Measurements from ENCODE around the gene GDF7. TPM values are rescaled to one million over a fixed set of nuclear protein-coding genes. Genes with fewer than 3 reads are reported as not detected.
A peak's percentile ranks its signal among the peaks of the same experiment; 100 is the strongest.

The GDF7 gene
- total and polyA plus RNA-seq, 3 experiments from 2014 or later = 0.10 TPM; not detected in 2

- Histone ChIP-seq H3K27ac (ENCODE audit: low read depth, low read length) (no peak overlapping the region), H3K9me3 (ENCODE audit: low read length) (no peaks in the 10 kb centered on the region), H3K36me3 (ENCODE audit: insufficient read depth, low read length) (peaks cover 6% of the 10 kb centered on the region), H3K27me3 (ENCODE audit: insufficient read depth, low read length, poor library complexity, severe bottlenecking) (no peaks in the 10 kb centered on the region), H3K4me1 (ENCODE audit: insufficient read depth, low read length) (peaks cover 8% of the 10 kb centered on the region), H3K4me3 (ENCODE audit: low read length) (no peak overlapping the region)
- no peak overlapping the region for H3K4me3 Mint-ChIP-seq
- peaks cover 2 to 13% (median 12%) of the 10 kb centered on the region in 3 donors for H3K4me1 Mint-ChIP-seq
- POLR2A ChIA-PET = interaction anchor here (1.6 kb wide), 1 partner anchor 196 kb away, joined by 6 read pairs; the partner anchor contains the start of gene RHOB
- H3K9me3 Mint-ChIP-seq = no peaks in the 10 kb centered on the region
- H3K36me3 Mint-ChIP-seq = peaks cover 5 to 71% (median 13%) of the 10 kb centered on the region in 3 donors
- H3K27me3 Mint-ChIP-seq = no peaks in the 10 kb centered on the region
- CTCF ChIA-PET = interaction anchor here (1.0 to 5.8 kb wide), 24 partner anchors 8 to 332 kb away, joined by 3 to 87 read pairs (median 4); partner anchors contain the start of genes HS1BP3 and RHOB
- peak overlapping the region in 3 of 8 donors; percentile 6 to 73 (median 47) for H3K27ac Mint-ChIP-seq
- DNase-seq = peak in 1 of 5 donors; percentile 26
Observed at GRCh38 chr2:20643060-20643459, 23.9 kb upstream of the GDF7 start.

- ChIA-PET POLR2A (interaction anchor here (1.6 kb wide), 1 partner anchor 197 kb away, joined by 6 read pairs; the partner anchor contains the start of gene RHOB), CTCF (interaction anchor here (1.1 to 5.8 kb wide), 9 partner anchors 8 to 291 kb away, joined by 3 to 87 read pairs (median 18); partner anchors contain the start of genes HS1BP3 and RHOB)
- Histone ChIP-seq H3K36me3 (ENCODE audit: insufficient read depth, low read length) (peaks cover 6% of the 10 kb centered on the region), H3K4me1 (ENCODE audit: insufficient read depth, low read length) (peaks cover 8% of the 10 kb centered on the region), H3K4me3 (ENCODE audit: low read length) (no peak overlapping the region), H3K9me3 (ENCODE audit: low read length) (no peaks in the 10 kb centered on the region), H3K27me3 (ENCODE audit: insufficient read depth, low read length, poor library complexity, severe bottlenecking) (no peaks in the 10 kb centered on the region), H3K27ac (ENCODE audit: low read depth, low read length) (no peak overlapping the region)
- Mint-ChIP-seq H3K9me3 (no peaks in the 10 kb centered on the region), H3K4me3 (peak overlapping the region in 1 of 7 donors; percentile 34), H3K4me1 (peaks cover 10 to 20% (median 19%) of the 10 kb centered on the region in 3 donors), H3K27me3 (no peaks in the 10 kb centered on the region), H3K27ac (peak overlapping the region in 4 of 8 donors; percentile 58 to 79 (median 71)), H3K36me3 (peaks cover 5 to 65% (median 13%) of the 10 kb centered on the region in 3 donors)
- no peak for DNase-seq
Observed at GRCh38 chr2:20643826-20644225, 23.1 kb upstream of the GDF7 start.

GRCh38 chr2:20645301-20645701 is 21.6 kb upstream of the GDF7 start:
- Histone ChIP-seq H3K4me3 (ENCODE audit: low read length) (no peak overlapping the region), H3K27me3 (ENCODE audit: insufficient read depth, low read length, poor library complexity, severe bottlenecking) (no peaks in the 10 kb centered on the region), H3K36me3 (ENCODE audit: insufficient read depth, low read length) (peaks cover 6% of the 10 kb centered on the region), H3K27ac (ENCODE audit: low read depth, low read length) (no peak overlapping the region), H3K4me1 (ENCODE audit: insufficient read depth, low read length) (peaks cover 19% of the 10 kb centered on the region), H3K9me3 (ENCODE audit: low read length) (no peaks in the 10 kb centered on the region)
- Mint-ChIP-seq H3K4me3 (no peak overlapping the region), H3K4me1 (peaks cover 24 to 35% (median 34%) of the 10 kb centered on the region in 3 donors), H3K36me3 (peaks cover 5 to 53% (median 9%) of the 10 kb centered on the region in 3 donors), H3K9me3 (no peaks in the 10 kb centered on the region), H3K27ac (peak overlapping the region in 1 of 8 donors; percentile 45), H3K27me3 (no peaks in the 10 kb centered on the region)
- peak in 1 of 5 donors; percentile 39 for DNase-seq
- ChIA-PET CTCF (interaction anchor here (4.4 kb wide), 1 partner anchor 204 kb away, joined by 35 read pairs; no protein-coding TSS in a partner anchor), POLR2A (no interaction called here)

GRCh38 chr2:20645761-20646160 is 21.2 kb upstream of the GDF7 start:
- Mint-ChIP-seq H3K4me3 (no peak overlapping the region), H3K27ac (peak overlapping the region in 1 of 8 donors; percentile 2), H3K9me3 (no peaks in the 10 kb centered on the region), H3K36me3 (peaks cover 5 to 51% (median 9%) of the 10 kb centered on the region in 3 donors), H3K4me1 (peaks cover 26 to 38% (median 37%) of the 10 kb centered on the region in 3 donors), H3K27me3 (no peaks in the 10 kb centered on the region)
- DNase-seq = no peak
- Histone ChIP-seq H3K27ac (ENCODE audit: low read depth, low read length) (no peak overlapping the region), H3K4me1 (ENCODE audit: insufficient read depth, low read length) (peaks cover 21% of the 10 kb centered on the region), H3K36me3 (ENCODE audit: insufficient read depth, low read length) (peaks cover 6% of the 10 kb centered on the region), H3K4me3 (ENCODE audit: low read length) (no peak overlapping the region), H3K27me3 (ENCODE audit: insufficient read depth, low read length, poor library complexity, severe bottlenecking) (no peaks in the 10 kb centered on the region), H3K9me3 (ENCODE audit: low read length) (no peaks in the 10 kb centered on the region)
- ChIA-PET CTCF (interaction anchor here (1.5 kb wide), 1 partner anchor 202 kb away, joined by 3 read pairs; no protein-coding TSS in a partner anchor), POLR2A (no interaction called here)

- no peaks in the 10 kb centered on the region for H3K27me3 ChIP-seq (ENCODE audit: insufficient read depth, low read length, poor library complexity, severe bottlenecking)
- no peaks in the 10 kb centered on the region for H3K27me3 Mint-ChIP-seq
- H3K4me3 ChIP-seq (ENCODE audit: low read length) = no peak overlapping the region
- no peak overlapping the region for H3K27ac Mint-ChIP-seq
- ChIA-PET POLR2A (no interaction called here), CTCF (interaction anchor here (1.5 kb wide), 1 partner anchor 203 kb away, joined by 3 read pairs; no protein-coding TSS in a partner anchor)
- H3K9me3 ChIP-seq (ENCODE audit: low read length) = no peaks in the 10 kb centered on the region
- peaks cover 5 to 45% (median 9%) of the 10 kb centered on the region in 3 donors for H3K36me3 Mint-ChIP-seq
- peaks cover 24% of the 10 kb centered on the region for H3K4me1 ChIP-seq (ENCODE audit: insufficient read depth, low read length)
- H3K4me1 Mint-ChIP-seq = peaks cover 30 to 42% (median 42%) of the 10 kb centered on the region in 3 donors
- H3K4me3 Mint-ChIP-seq = no peak overlapping the region
- no peak overlapping the region for H3K27ac ChIP-seq (ENCODE audit: low read depth, low read length)
- peaks cover 6% of the 10 kb centered on the region for H3K36me3 ChIP-seq (ENCODE audit: insufficient read depth, low read length)
- no peaks in the 10 kb centered on the region for H3K9me3 Mint-ChIP-seq
- DNase-seq = peak in 1 of 5 donors; percentile 23
Observed at GRCh38 chr2:20646446-20646845, 20.5 kb upstream of the GDF7 start.

GRCh38 chr2:20647211-20647610 is 19.7 kb upstream of the GDF7 start:
- Mint-ChIP-seq H3K27me3 (no peaks in the 10 kb centered on the region), H3K27ac (peak overlapping the region in 1 of 8 donors; percentile 42), H3K9me3 (no peaks in the 10 kb centered on the region), H3K4me1 (peaks cover 30 to 49% (median 48%) of the 10 kb centered on the region in 3 donors), H3K36me3 (peaks cover 0 to 38% (median 7%) of the 10 kb centered on the region in 3 donors), H3K4me3 (no peak overlapping the region)
- peak in 1 of 5 donors; percentile 36 for DNase-seq
- Histone ChIP-seq H3K4me1 (ENCODE audit: insufficient read depth, low read length) (peaks cover 25% of the 10 kb centered on the region), H3K27ac (ENCODE audit: low read depth, low read length) (no peak overlapping the region), H3K4me3 (ENCODE audit: low read length) (no peak overlapping the region), H3K9me3 (ENCODE audit: low read length) (no peaks in the 10 kb centered on the region), H3K36me3 (ENCODE audit: insufficient read depth, low read length) (peaks cover 6% of the 10 kb centered on the region), H3K27me3 (ENCODE audit: insufficient read depth, low read length, poor library complexity, severe bottlenecking) (no peaks in the 10 kb centered on the region)
- ChIA-PET CTCF (interaction anchor here (1.5 kb wide), 1 partner anchor 204 kb away, joined by 3 read pairs; no protein-coding TSS in a partner anchor), POLR2A (no interaction called here)

GRCh38 chr2:20647738-20648137 is 19.2 kb upstream of the GDF7 start:
- Mint-ChIP-seq H3K4me1 (peaks cover 30 to 45% (median 44%) of the 10 kb centered on the region in 3 donors), H3K27ac (peak overlapping the region in 4 of 8 donors; percentile 4 to 72 (median 26)), H3K9me3 (no peaks in the 10 kb centered on the region), H3K27me3 (no peaks in the 10 kb centered on the region), H3K36me3 (peaks cover 0 to 36% (median 7%) of the 10 kb centered on the region in 3 donors), H3K4me3 (peak overlapping the region in 1 of 7 donors; percentile 65)
- Histone ChIP-seq H3K27ac (ENCODE audit: low read depth, low read length) (no peak overlapping the region), H3K27me3 (ENCODE audit: insufficient read depth, low read length, poor library complexity, severe bottlenecking) (no peaks in the 10 kb centered on the region), H3K4me3 (ENCODE audit: low read length) (no peak overlapping the region), H3K4me1 (ENCODE audit: insufficient read depth, low read length) (peaks cover 20% of the 10 kb centered on the region), H3K36me3 (ENCODE audit: insufficient read depth, low read length) (peaks cover 3% of the 10 kb centered on the region), H3K9me3 (ENCODE audit: low read length) (no peaks in the 10 kb centered on the region)
- ChIA-PET POLR2A (no interaction called here), CTCF (interaction anchor here (1.0 to 6.3 kb wide), 3 partner anchors 14 to 202 kb away, joined by 3 to 67 read pairs (median 58); partner anchors contain the start of gene RHOB)
- DNase-seq = peak in 1 of 5 donors; percentile 22

GRCh38 chr2:20648206-20648605 is 18.7 kb upstream of the GDF7 start:
- Mint-ChIP-seq H3K27ac (peak overlapping the region in 6 of 8 donors; percentile 4 to 85 (median 32)), H3K4me3 (peak overlapping the region in 1 of 7 donors; percentile 65), H3K27me3 (no peaks in the 10 kb centered on the region), H3K9me3 (no peaks in the 10 kb centered on the region), H3K36me3 (peaks cover 0 to 32% (median 7%) of the 10 kb centered on the region in 3 donors), H3K4me1 (peaks cover 30 to 44% (median 40%) of the 10 kb centered on the region in 3 donors)
- peaks cover 19% of the 10 kb centered on the region for H3K4me1 ChIP-seq (ENCODE audit: insufficient read depth, low read length)
- H3K9me3 ChIP-seq (ENCODE audit: low read length) = no peaks in the 10 kb centered on the region
- POLR2A ChIA-PET = no interaction called here
- DNase-seq = peak in 1 of 5 donors; percentile 26
- H3K27ac ChIP-seq (ENCODE audit: low read depth, low read length) = no peak overlapping the region
- H3K36me3 ChIP-seq (ENCODE audit: insufficient read depth, low read length) = no peaks in the 10 kb centered on the region
- H3K27me3 ChIP-seq (ENCODE audit: insufficient read depth, low read length, poor library complexity, severe bottlenecking) = no peaks in the 10 kb centered on the region
- CTCF ChIA-PET = interaction anchor here (1.0 to 6.3 kb wide), 3 partner anchors 14 to 203 kb away, joined by 3 to 67 read pairs (median 58); partner anchors contain the start of gene RHOB
- no peak overlapping the region for H3K4me3 ChIP-seq (ENCODE audit: low read length)
